PFSK-1 (cell line): ENCODE measurements around the gene TMTC2.

Experiments
- FOXP2 ChIP-seq: optimal IDR thresholded peaks from 2 replicates; pipeline ENCODE3; 2011; ENCODE audit warnings: borderline replicate concordance, control low read depth, inconsistent platforms; ENCODE audit not compliant: insufficient read depth; ENCODE audit errors: extremely low read length, extremely low read depth
- POLR2AphosphoS5 ChIP-seq: IDR thresholded peaks from 2 replicates; pipeline ENCODE4 v1.6.1; 2012; ENCODE audit warnings: low read depth, mild to moderate bottlenecking, control low read depth, low read length, moderate library complexity
- REST ChIP-seq, 2 experiments: IDR thresholded peaks; 2 replicates each; pipeline versions ENCODE4 v1.6.1 to v1.8.0; 2011 to 2012; ENCODE audit warnings: low read depth in 2 of 2, low read length in 2 of 2, control low read depth in 1 of 2, inconsistent platforms in 1 of 2, mild to moderate bottlenecking in 1 of 2, moderate library complexity in 1 of 2; ENCODE audit not compliant: insufficient read depth in 1 of 2
- SIN3A ChIP-seq: IDR thresholded peaks from 2 replicates; pipeline ENCODE4 v1.6.1; 2012; ENCODE audit warnings: mild to moderate bottlenecking, low read length, moderate library complexity, borderline replicate concordance; ENCODE audit not compliant: insufficient read depth
- TAF1 ChIP-seq: IDR thresholded peaks from 2 replicates; pipeline ENCODE4 v1.6.1; 2012; ENCODE audit warnings: low read length, control low read depth, borderline replicate concordance; ENCODE audit not compliant: insufficient read depth

Gene TMTC2

GRCh38 chr12:82758749-82759330 is 72.1 kb downstream of the TMTC2 start:
- TF ChIP-seq SIN3A, result no peak
- TF ChIP-seq TAF1, result no peak
- TF ChIP-seq FOXP2, result no peak
- no peak for TF ChIP-seq POLR2AphosphoS5
- TF ChIP-seq REST (IDR thresholded peaks at IDR 0.05; ENCODE audit: insufficient read depth in 1 of 2, low read depth in 2 of 2, low read length in 2 of 2), result no peak

GRCh38 chr12:82760423-82760822 is 73.7 kb downstream of the TMTC2 start:
- TF ChIP-seq FOXP2 (no peak), POLR2AphosphoS5 (no peak), REST (IDR thresholded peaks at IDR 0.05; ENCODE audit: insufficient read depth in 1 of 2, low read depth in 2 of 2, low read length in 2 of 2) (no peak), TAF1 (no peak), SIN3A (no peak)

- TF ChIP-seq POLR2AphosphoS5 (no peak), SIN3A (no peak), TAF1 (no peak), REST (IDR thresholded peaks at IDR 0.05; ENCODE audit: insufficient read depth in 1 of 2, low read depth in 2 of 2, low read length in 2 of 2) (no peak), FOXP2 (no peak)
These were observed 79.4 kb downstream of the TMTC2 start for GRCh38 chr12:82765971-82766705.

- TF ChIP-seq POLR2AphosphoS5 (no peak), FOXP2 (no peak), TAF1 (no peak), SIN3A (no peak), REST (IDR thresholded peaks at IDR 0.05; ENCODE audit: insufficient read depth in 1 of 2, low read depth in 2 of 2, low read length in 2 of 2) (no peak)
These were observed 88.0 kb downstream of the TMTC2 start for GRCh38 chr12:82774666-82775065.
